HG03442 (cell line): ENCODE results near the gene TECPR2.
"Not testable (repeated sequence)": the region's sequence is repeated elsewhere in the genome, so short reads cannot be mapped to it uniquely, and the experiment has no call there.

Experiments
- ATAC-seq: cut with Tn5 transposase; IDR thresholded peaks from one replicate; pipeline ENCODE4 v1.9.1; 2021; ENCODE audit warnings: mild to moderate bottlenecking, moderate library complexity; ENCODE audit not compliant: unreplicated experiment

The TECPR2 gene

GRCh38 chr14:102507081-102507856 lies 144.5 kb downstream of the TECPR2 start:
- ATAC-seq = no peak

- ATAC-seq = no peak
Measured at GRCh38 chr14:102507857-102508312, 145.1 kb downstream of the TECPR2 start.

GRCh38 chr14:102508410-102508773 lies 145.7 kb downstream of the TECPR2 start:
- ATAC-seq = no peak

- peak; percentile 12 for ATAC-seq
Measured at GRCh38 chr14:102508774-102509745, 146.3 kb downstream of the TECPR2 start.

- ATAC-seq = peak; percentile 75
Measured at GRCh38 chr14:102509746-102510615, 147.2 kb downstream of the TECPR2 start, which contains the start of gene ANKRD9. Gene ANKRD9, minus strand, starts transcription at chr14:102509776. Its CDS starts 1,887 bp downstream, at chr14:102507889.

GRCh38 chr14:102510616-102511520 lies 148.1 kb downstream of the TECPR2 start:
- no peak for ATAC-seq

GRCh38 chr14:102511538-102511937 lies 148.8 kb downstream of the TECPR2 start:
- ATAC-seq = no peak

GRCh38 chr14:102512793-102513300 lies 150.1 kb downstream of the TECPR2 start:
- no peak for ATAC-seq

- no peak for ATAC-seq
Measured at GRCh38 chr14:102513899-102514772, 151.4 kb downstream of the TECPR2 start.

- no peak for ATAC-seq
Measured at GRCh38 chr14:102514987-102515733, 152.4 kb downstream of the TECPR2 start.

GRCh38 chr14:102516531-102517391 lies 154.0 kb downstream of the TECPR2 start:
- peak; percentile 64 for ATAC-seq

GRCh38 chr14:102517392-102518062 lies 154.8 kb downstream of the TECPR2 start:
- peak; percentile 16 for ATAC-seq

- no peak for ATAC-seq
Measured at GRCh38 chr14:102518063-102518648, 155.4 kb downstream of the TECPR2 start.

- not testable (repeated sequence) for ATAC-seq
Measured at GRCh38 chr14:102519709-102520108, 157.0 kb downstream of the TECPR2 start.

- no peak for ATAC-seq
Measured at GRCh38 chr14:102523200-102523568, 160.4 kb downstream of the TECPR2 start.
